GM12891 (cell line): Measurements from ENCODE around the gene FBXW9. TPM values are rescaled to one million over a fixed set of nuclear protein-coding genes. Genes with fewer than 3 reads are reported as not detected.
A peak's percentile ranks its signal among the peaks of the same experiment; 100 is the strongest.

Source experiments
- DNase-seq: peaks from one replicate; pipeline ENCODE4 v3.0.0; 2011; ENCODE audit warnings: low spot score; ENCODE audit not compliant: insufficient read length
- FAIRE-seq: peaks from 2 replicates; lab custom pipeline; 2011; peaks lifted over from hg19 to GRCh38; lab: Jason Lieb, UNC
- PAX5 ChIP-seq: IDR thresholded peaks from 2 replicates; pipeline ENCODE4 v1.6.1; 2011; ENCODE audit warnings: low read length, moderate library complexity, mild to moderate bottlenecking; ENCODE audit not compliant: insufficient read depth, severe bottlenecking
- POLR2A ChIP-seq: IDR thresholded peaks from 2 replicates; pipeline ENCODE4 v1.6.1; 2011; ENCODE audit warnings: low read depth, low read length, control low read depth
- POLR2AphosphoS5 ChIP-seq: IDR thresholded peaks from 2 replicates; pipeline ENCODE4 v1.6.1; 2011; ENCODE audit warnings: low read depth, low read length, control low read depth
- POU2F2 ChIP-seq: IDR thresholded peaks from 2 replicates; pipeline ENCODE4 v1.6.1; 2011; ENCODE audit warnings: low read depth, mild to moderate bottlenecking, control low read depth, low read length, moderate library complexity
- SPI1 ChIP-seq: IDR thresholded peaks from 2 replicates; pipeline ENCODE4 v1.6.1; 2011; ENCODE audit warnings: low read depth, low read length, control low read depth
- TAF1 ChIP-seq: IDR thresholded peaks from 2 replicates; pipeline ENCODE4 v1.6.1; 2011; ENCODE audit warnings: low read depth, low read length, control low read depth
- polyA plus RNA-seq: library from polyadenylated mRNA; unstranded; fragments of >200 nt; gene quantifications from one replicate; pipeline ENCODE4 v1.2.1, GENCODE V29; 2012; ENCODE audit warnings: low read depth, missing spikeins, inconsistent platforms; ENCODE audit not compliant: missing spikeins

FBXW9 gene
- 5.6 TPM for polyA plus RNA-seq

DNA sequence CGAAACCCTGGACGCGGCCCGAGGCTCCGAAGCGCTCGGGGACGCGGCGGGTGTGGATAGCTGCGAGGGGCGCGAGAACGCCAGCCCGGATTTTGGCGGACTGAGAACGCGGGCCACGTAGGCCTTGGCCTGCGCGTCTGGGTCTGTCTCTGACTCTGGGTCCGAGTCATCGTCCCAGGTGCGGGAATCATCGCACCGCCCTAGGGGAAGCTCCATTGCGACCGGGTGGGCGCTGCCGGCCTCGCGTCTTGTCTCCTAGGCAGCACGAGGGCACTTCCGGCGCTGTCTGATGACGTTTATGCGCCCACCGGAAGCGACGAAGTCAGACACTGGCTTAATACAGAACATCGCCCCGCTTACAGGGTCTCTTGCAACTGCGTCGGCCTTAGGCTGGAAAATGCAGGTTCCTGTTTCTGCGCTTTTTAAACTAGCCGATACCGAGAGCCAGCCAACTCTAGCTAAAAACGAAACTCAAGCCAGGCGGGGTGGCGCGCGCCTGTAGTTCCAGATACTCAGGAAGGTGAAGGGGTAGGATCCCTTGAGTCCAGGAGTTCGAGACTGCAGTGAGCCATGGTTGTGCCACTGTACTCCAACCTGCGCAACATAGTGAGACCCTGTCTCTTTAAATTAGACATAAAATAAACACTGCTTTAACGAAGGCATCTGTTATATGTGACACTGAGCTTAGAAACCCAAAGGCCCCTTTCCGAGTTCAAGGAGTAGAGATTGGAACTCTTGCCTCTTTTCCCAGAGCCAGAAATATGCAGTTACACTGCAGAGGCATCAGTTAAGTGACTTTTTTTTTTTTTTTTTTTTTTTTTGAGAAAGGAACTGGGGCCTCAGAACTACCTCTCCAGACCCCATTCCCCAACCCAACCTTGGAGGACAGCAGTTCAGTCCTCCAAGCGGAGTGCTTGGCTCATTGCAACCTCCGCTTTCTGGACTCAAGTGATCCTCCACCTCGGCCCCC is at the start of gene FBXW9:
TSS of gene FBXW9 (minus strand) at position 266 of the 970 bp plus-strand sequence. CDS start at position 216, 50 bp downstream.
- peak; percentile 36; the same call in 1 of the 2 replicates for TF ChIP-seq SPI1
- TF ChIP-seq TAF1, result peak; percentile 47; the same call in 1 of the 2 replicates
- peak; percentile 96 for TF ChIP-seq POLR2AphosphoS5
- TF ChIP-seq PAX5, result no peak
- TF ChIP-seq POU2F2, result peak; percentile 58; the same call in 1 of the 2 replicates
- TF ChIP-seq POLR2A, result peak; percentile 91
- DNase-seq (peak; percentile 99), FAIRE-seq (peak; percentile 95)

DNA sequence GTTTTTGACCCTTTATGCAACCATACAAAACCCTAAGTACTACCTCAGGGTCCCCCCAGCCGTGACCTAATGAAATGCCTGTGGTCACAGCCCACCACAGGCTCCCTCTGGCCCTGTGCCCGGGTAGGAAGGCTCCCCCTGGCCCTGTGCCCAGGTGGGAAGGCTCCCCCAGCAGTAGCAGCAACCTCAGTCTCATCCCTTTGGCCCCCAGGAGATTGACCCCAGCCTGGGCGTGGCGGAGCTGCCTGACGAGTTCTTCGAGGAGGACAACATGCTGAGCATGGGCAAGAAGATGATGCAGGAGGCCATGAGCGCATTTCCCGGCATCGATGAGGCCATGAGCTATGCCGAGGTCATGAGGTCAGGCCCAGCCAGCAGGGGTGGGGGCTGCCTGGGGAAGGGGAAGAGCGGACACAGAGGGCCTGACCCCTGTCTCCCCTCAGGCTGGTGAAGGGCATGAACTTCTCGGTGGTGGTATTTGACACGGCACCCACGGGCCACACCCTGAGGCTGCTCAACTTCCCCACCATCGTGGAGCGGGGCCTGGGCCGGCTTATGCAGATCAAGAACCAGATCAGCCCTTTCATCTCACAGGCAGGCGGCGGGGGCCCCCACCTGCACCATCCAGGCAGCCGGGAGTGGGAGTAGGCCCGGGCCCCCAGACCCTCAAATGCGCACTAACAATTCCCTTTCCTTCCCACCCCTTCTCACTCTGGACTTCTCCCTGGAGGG is 48.9 kb upstream of the FBXW9 start:
- DNase-seq (no peak), FAIRE-seq (no peak)
- TF ChIP-seq POLR2A, result no peak
- TF ChIP-seq POU2F2, result no peak
- TF ChIP-seq POLR2AphosphoS5, result no peak
- no peak for TF ChIP-seq SPI1
- no peak for TF ChIP-seq TAF1

DNA sequence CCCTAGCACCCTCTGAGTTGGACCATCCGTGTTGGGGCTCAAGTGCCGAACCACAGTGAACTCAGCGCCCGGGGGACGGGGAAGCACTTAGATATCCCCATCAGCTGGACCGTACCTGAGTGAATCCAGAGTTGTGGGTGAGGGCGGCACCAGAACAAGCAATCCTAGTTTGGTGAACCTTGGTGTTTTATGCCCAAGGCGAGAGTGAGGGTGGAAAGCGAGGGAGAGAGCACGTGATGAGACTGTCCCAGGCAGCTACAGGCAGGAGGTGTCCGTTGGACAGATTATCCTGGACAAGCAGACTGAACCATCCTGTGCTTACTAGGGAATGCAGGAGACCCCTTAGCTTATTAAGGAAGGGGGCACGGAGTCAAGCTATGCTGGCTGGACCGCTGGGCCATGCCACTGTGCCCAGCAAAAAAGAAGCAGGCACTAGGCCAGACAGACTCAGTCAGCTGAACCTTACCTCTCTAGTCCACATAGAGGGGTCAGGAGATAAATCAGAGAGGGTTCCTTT is 41.5 kb upstream of the FBXW9 start:
- FAIRE-seq, result no peak
- DNase-seq, result no peak
- TF ChIP-seq POU2F2 (no peak), POLR2A (no peak), POLR2AphosphoS5 (no peak), SPI1 (no peak), PAX5 (no peak), TAF1 (no peak)

DNA sequence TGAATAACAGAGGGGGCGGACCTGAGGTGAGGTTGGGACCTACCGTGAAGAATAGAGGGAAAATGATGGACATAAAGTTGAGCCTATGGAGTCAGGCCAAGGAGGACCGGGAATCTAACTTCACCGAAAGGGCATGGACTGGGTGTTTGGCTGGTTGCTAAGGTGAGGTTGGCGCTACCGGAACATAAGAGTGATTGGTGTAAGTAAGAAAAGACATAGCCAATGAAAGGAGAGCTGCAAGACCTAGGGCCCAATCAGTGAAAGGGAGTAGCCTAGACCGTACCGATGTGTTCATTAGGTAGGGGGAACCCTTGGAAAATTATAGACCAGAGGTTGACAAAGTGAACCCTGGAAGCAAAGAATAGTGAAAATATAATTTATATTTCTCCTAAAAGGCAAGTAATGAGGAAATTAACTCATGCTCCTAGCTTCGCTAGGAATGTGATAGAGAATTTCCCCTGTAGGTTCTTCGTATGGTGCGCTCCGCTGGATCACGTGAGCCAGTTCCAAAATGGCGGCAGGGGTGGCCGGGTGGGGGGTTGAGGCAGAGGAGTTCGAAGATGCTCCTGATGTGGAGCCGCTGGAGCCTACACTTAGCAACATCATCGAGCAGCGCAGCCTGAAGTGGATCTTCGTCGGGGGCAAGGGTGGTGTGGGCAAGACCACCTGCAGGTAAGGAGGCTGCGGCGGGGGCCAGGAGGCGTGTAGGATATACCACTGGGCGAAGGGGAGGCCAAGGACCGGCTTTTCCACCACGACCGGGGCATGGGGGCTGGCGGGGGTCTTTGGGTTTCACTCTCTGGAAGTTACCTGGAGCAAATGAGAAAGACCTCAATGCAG is 40.8 kb upstream of the FBXW9 start, which contains the start of gene GET3:
TSS of gene GET3 (plus strand) at position 503 of the 840 bp plus-strand sequence. CDS start at position 512, 9 bp downstream.
- FAIRE-seq, result peak; percentile 99
- TF ChIP-seq SPI1, result no peak
- peak; percentile 74 for TF ChIP-seq POLR2AphosphoS5
- peak; percentile 27; the same call in 1 of the 2 replicates for TF ChIP-seq POU2F2
- no peak for TF ChIP-seq PAX5
- peak; percentile 95 for TF ChIP-seq POLR2A
- TF ChIP-seq TAF1, result peak; percentile 95
- peak; percentile 85 for DNase-seq

DNA sequence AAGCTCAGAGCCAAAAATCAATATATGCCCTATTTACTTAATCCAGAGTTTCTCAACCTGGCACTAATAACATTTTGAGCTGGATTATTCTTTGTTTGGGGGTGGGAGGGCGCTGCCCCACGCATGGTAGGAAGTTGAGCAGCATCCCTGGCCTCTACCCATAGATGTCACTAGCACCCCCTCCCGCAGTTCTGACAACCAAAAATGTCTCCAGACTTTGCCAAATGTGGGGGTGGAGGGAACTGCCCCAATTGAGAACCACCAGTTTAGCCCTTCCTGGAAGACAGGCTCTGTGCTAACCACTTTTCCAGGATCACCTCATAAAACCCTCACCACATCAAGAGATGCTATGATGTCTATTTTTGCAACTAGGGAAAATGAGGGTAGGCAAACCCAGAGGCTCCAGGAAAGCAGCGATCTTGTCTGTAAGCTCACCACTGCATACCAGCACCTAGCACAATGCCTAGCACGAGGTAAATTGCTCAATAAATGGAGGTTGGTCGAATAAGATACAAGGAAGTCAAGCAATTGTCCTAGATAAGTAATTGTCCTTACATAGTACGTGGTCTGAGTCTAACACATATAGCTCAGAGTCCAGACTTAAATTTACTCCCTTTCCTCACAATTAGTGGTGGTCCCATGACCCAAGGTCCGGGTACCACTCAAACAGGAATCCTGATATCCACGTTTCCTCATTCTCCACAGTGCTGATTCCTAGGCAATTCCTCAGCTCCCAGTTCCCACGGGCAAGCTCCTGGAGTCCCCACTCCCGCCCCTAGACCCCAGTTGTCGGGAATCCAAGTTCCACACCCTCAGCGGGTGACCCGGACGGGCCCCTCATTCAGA is 37.2 kb upstream of the FBXW9 start:
- FAIRE-seq (peak; percentile 83), DNase-seq (no peak)

DNA sequence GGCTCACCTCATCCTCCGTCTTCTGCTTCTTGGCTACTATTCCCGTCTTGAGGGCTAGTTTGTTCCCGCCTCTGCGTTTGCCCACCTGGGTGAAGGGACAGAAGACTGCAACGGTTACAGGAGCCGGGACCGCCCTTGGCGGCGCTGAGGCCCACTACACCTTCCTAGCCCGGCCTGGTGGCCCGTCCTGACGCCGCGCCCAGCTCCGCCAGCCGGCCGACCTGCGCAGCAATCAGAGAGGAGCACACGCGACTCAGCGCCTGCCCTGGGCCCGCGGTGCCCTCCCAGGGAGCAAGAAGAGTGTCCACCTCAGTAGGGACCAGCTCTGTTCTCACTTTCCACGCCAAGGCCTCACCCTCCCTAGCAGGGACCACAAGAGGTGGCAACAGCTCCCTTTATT is 34.9 kb upstream of the FBXW9 start:
- TF ChIP-seq SPI1, result no peak
- no peak for TF ChIP-seq PAX5
- TF ChIP-seq POLR2A, result no peak
- TF ChIP-seq POLR2AphosphoS5, result peak; percentile 55
- no peak for TF ChIP-seq POU2F2
- no peak for DNase-seq
- no peak for FAIRE-seq

More for the DNA sequence above, 37.2 kb upstream of the FBXW9 start:
- TF ChIP-seq TAF1 (no peak), SPI1 (0 out of 2 replicates have a peak, but pooled peaks have one; percentile 18), POLR2AphosphoS5 (no peak), POU2F2 (no peak), PAX5 (no peak), POLR2A (0 out of 2 replicates have a peak, but pooled peaks have one; percentile 17)

DNA sequence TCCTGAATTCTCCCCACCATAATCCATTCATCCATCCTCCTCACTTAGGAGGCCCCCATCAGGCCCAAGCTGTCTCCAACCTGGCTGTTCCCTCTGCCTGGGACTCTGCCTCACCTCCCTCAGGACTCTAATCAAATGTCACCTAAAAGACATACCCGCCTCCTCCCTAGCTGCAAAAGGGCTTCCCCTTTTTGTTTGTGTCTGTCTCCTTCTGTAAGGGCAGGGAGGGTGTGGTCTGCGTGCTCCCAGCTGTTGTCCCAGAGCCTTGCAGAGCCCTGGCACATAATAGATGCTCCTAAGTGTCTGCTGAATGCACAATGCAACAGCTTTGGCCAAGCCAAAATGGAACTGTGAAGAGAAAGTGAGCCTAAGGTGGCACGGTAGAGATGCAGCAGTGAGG is 33.6 kb upstream of the FBXW9 start:
- peak; percentile 75 for TF ChIP-seq SPI1
- TF ChIP-seq POLR2A, result no peak
- TF ChIP-seq POU2F2, result no peak
- no peak for TF ChIP-seq TAF1
- FAIRE-seq, result no peak
- DNase-seq, result no peak
